Thyroid gland (tissue), 4 donors: ENCODE measurements around the gene KCTD18. TPM values are rescaled to one million over a fixed set of nuclear protein-coding genes. Genes with fewer than 3 reads are reported as not detected.

ENCODE experiments used
- DNase-seq, 2 donors: peaks; one replicate each; pipeline ENCODE4 v3.0.0-alpha.2; 2019
- H3K27ac ChIP-seq, 3 donors: fragments of 200-600 bp; sonication (generic); 1 replicate in 2 of 3; 2 replicates in 1 of 3; pipeline ENCODE4 v1.5.1; 2016 to 2019; ENCODE audit warnings: mild to moderate bottlenecking in 1 of 3, moderate library complexity in 1 of 3
- H3K27me3 ChIP-seq: fragments of 200-600 bp; sonication (generic); one replicate; pipeline ENCODE4 v1.5.1; 2019
- H3K36me3 ChIP-seq, 2 donors: fragments of 200-600 bp; sonication (generic); one replicate each; pipeline ENCODE4 v1.5.1; 2016 to 2019
- H3K4me1 ChIP-seq, 2 donors: fragments of 200-600 bp; sonication (generic); one replicate each; pipeline ENCODE4 v1.5.1; 2017 to 2019
- H3K4me3 ChIP-seq, 3 donors: fragments of 200-600 bp; sonication (generic); replicated peaks in 1 of 3; 1 replicate in 2 of 3; 2 replicates in 1 of 3; pipeline ENCODE4 v1.5.1; 2016; ENCODE audit warnings: mild to moderate bottlenecking in 1 of 3
- H3K9me3 ChIP-seq: fragments of 200-600 bp; sonication (generic); one replicate; pipeline ENCODE4 v1.5.1; 2017
- POLR2A ChIP-seq, 2 donors: fragments of 450-650 bp; IDR thresholded peaks; one replicate each; pipeline ENCODE4 v1.6.1; 2017; ENCODE audit warnings: antibody characterized with exemption in 2 of 2, mild to moderate bottlenecking in 2 of 2, moderate library complexity in 1 of 2
- WGBS, 2 donors: methylation state at CpG; one replicate each; pipeline ENCODE4 v1.1.5; 2017; 5-methylcytosine and 5-hydroxymethylcytosine counted together
- intact Hi-C: fragments of 100-400 bp; cut with DNase I; formaldehyde crosslinking; loops from one replicate; pipeline ENCODE4 v1.15.1; 2023
- total RNA-seq, 4 donors: library from RNA; depleted of rRNA; stranded (reverse); fragments of >200 nt; gene quantifications; one replicate each; pipeline ENCODE4 v1.2.3, GENCODE V29; 2016
- TF ChIP-seq, protein P1 (sequence below), 6 experiments: fragments of 200-600 bp in 3 of 6; fragments of 450-650 bp in 3 of 6; sonication (generic) in 3 of 6; IDR thresholded peaks; one replicate each; pipeline ENCODE4 v1.5.1; 2016 to 2019; ENCODE audit warnings: antibody characterized with exemption in 6 of 6, mild to moderate bottlenecking in 2 of 6, inconsistent platforms in 1 of 6, moderate library complexity in 1 of 6

KCTD18 gene
- total RNA-seq, 4 donors from 2014 or later: 30.5 to 122 (median 60.4) TPM

DNA sequence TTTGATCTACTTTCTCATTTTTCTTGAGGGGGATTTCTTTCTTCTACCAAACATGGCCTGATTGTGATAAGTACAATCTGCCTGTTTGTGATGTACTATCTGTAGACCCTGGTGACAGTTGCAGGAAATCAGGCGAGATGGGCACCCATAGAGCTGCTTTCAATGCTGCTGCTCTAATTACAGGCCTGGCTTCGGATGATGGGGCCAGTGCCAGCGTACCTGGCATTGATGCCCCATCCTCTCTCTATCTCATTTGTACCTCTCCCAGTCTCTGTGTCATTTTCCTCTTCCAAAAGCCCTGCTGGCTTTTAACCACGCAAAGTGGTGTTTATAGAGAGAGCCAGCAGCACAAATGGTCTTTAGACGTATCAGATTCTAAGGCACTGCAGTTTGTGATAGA lies 69.9 kb downstream of the KCTD18 start:
- no peaks in the 10 kb centered on the region for H3K4me1 ChIP-seq
- WGBS, 2 donors: 94 to 95% methylated on average over 5 of the region's 5 CpGs
- no peaks in the 10 kb centered on the region for H3K27me3 ChIP-seq
- DNase-seq: no peak
- no peak overlapping the region for H3K4me3 ChIP-seq
- TF ChIP-seq POLR2A (IDR thresholded peaks at IDR 0.05): no peak
- TF ChIP-seq, protein P1, sequence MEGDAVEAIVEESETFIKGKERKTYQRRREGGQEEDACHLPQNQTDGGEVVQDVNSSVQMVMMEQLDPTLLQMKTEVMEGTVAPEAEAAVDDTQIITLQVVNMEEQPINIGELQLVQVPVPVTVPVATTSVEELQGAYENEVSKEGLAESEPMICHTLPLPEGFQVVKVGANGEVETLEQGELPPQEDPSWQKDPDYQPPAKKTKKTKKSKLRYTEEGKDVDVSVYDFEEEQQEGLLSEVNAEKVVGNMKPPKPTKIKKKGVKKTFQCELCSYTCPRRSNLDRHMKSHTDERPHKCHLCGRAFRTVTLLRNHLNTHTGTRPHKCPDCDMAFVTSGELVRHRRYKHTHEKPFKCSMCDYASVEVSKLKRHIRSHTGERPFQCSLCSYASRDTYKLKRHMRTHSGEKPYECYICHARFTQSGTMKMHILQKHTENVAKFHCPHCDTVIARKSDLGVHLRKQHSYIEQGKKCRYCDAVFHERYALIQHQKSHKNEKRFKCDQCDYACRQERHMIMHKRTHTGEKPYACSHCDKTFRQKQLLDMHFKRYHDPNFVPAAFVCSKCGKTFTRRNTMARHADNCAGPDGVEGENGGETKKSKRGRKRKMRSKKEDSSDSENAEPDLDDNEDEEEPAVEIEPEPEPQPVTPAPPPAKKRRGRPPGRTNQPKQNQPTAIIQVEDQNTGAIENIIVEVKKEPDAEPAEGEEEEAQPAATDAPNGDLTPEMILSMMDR (IDR thresholded peaks at IDR 0.05): no peak
- no peaks in the 10 kb centered on the region for H3K9me3 ChIP-seq
- H3K36me3 ChIP-seq: no peaks in the 10 kb centered on the region
- intact Hi-C loops: no loop called here
- H3K27ac ChIP-seq: no peak overlapping the region

Other genes starting within 250 kb of the KCTD18 start
- 100 to 1,000 TPM in 1 of 4 donors, 10 to 100 TPM in 3; 41.7 to 101 (median 73.3) TPM for gene SPATS2L, start 203.4 kb downstream of the KCTD18 start, total RNA-seq
- 1 to 10 TPM; 1.6 to 5.2 (median 3.2) TPM for gene SGO2, start 16.1 kb upstream of the KCTD18 start, total RNA-seq
- gene AOX1, start 75.9 kb upstream of the KCTD18 start, total RNA-seq: 100 to 1,000 TPM in 1 of 4 donors, 10 to 100 TPM in 3; 47.2 to 144 (median 69.8) TPM